AG04450 (cell line): ENCODE results near the gene CPZ. TPM values are rescaled to one million over a fixed set of nuclear protein-coding genes. Genes with fewer than 3 reads are reported as not detected.

Source experiments
- CTCF ChIA-PET: fragments of 300-600, 350-600 bp; formaldehyde crosslinking; extraction: SDS; loops from one replicate; lab custom pipeline; 2022; ENCODE audit warnings: antibody characterized with exemption, inconsistent platforms; lab: Charles Lee
- POLR2A ChIA-PET: fragments of 350-600 bp; formaldehyde crosslinking; extraction: SDS; loops from one replicate; lab custom pipeline; 2021; ENCODE audit warnings: antibody characterized with exemption, inconsistent platforms; lab: Yijun Ruan, JAX
- DNase-seq: peaks from one replicate; pipeline ENCODE4 v3.0.0-alpha.2; 2011; ENCODE audit warnings: low read depth, low spot score
- H3K27ac ChIP-seq: one replicate; pipeline ENCODE4 v1.5.1; 2012; ENCODE audit warnings: low read depth, low read length, control low read depth
- H3K27me3 ChIP-seq: one replicate; pipeline ENCODE4 v1.6.0; 2012; ENCODE audit warnings: low read length; ENCODE audit not compliant: control insufficient read depth, insufficient read depth
- H3K4me3 ChIP-seq: 2 replicates; pipeline ENCODE4 v1.5.1; 2011; ENCODE audit warnings: mild to moderate bottlenecking, low read depth, low read length, control low read depth
- H3K9me3 ChIP-seq: 2 replicates; pipeline ENCODE4 v1.5.1; 2012; ENCODE audit warnings: low read length; ENCODE audit not compliant: control insufficient read depth, insufficient read depth
- polyA plus RNA-seq: library from polyadenylated mRNA; depleted of rRNA; stranded (reverse); fragments of >200 nt; gene quantifications from 2 replicates; pipeline ENCODE4 v1.2.3, GENCODE V29; 2011
- TF ChIP-seq, protein P1 (sequence below): IDR thresholded peaks from 2 replicates; pipeline ENCODE4 v1.5.1; 2011; ENCODE audit warnings: low read depth, low read length, control low read depth, inconsistent platforms

The CPZ gene
- polyA plus RNA-seq, 1 experiment: 6.4 TPM

DNA sequence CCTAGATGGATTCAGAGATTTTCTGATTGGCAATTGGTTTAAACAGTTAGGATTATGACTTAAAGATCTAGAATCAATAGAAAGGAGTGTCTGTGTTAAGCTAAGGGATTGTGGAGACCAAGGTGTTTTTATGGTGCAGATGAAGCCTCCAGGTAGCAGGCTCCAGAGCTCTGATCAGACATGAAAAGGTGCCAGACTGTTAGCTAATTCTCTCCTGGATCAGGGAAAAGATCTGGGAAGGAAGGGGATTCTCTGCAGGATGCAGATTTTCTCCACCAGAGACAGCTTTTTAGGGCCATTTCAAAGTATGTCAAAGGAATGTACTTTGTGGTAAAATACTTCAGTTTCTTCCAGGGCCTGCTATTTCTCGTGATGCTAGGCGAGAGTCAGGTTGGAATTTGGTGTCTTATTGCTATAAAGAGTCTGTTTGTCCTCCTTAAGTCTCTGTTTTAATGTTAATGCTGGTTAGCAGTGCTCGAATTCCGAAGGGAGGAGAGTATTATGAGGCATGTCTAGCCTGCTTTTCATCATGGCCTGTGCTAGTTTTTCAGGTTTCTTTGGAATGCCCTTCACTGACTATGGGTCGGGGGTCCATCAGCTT, 24.4 kb upstream of the CPZ start:
- no peak for DNase-seq
- Histone ChIP-seq H3K4me3 (no peak overlapping the region), H3K27ac (no peak overlapping the region), H3K9me3 (no peaks in the 10 kb centered on the region), H3K27me3 (peaks cover 5% of the 10 kb centered on the region)
- POLR2A ChIA-PET: no interaction called here
- TF ChIP-seq, protein P1, sequence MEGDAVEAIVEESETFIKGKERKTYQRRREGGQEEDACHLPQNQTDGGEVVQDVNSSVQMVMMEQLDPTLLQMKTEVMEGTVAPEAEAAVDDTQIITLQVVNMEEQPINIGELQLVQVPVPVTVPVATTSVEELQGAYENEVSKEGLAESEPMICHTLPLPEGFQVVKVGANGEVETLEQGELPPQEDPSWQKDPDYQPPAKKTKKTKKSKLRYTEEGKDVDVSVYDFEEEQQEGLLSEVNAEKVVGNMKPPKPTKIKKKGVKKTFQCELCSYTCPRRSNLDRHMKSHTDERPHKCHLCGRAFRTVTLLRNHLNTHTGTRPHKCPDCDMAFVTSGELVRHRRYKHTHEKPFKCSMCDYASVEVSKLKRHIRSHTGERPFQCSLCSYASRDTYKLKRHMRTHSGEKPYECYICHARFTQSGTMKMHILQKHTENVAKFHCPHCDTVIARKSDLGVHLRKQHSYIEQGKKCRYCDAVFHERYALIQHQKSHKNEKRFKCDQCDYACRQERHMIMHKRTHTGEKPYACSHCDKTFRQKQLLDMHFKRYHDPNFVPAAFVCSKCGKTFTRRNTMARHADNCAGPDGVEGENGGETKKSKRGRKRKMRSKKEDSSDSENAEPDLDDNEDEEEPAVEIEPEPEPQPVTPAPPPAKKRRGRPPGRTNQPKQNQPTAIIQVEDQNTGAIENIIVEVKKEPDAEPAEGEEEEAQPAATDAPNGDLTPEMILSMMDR: no peak
- CTCF ChIA-PET: no interaction called here

DNA sequence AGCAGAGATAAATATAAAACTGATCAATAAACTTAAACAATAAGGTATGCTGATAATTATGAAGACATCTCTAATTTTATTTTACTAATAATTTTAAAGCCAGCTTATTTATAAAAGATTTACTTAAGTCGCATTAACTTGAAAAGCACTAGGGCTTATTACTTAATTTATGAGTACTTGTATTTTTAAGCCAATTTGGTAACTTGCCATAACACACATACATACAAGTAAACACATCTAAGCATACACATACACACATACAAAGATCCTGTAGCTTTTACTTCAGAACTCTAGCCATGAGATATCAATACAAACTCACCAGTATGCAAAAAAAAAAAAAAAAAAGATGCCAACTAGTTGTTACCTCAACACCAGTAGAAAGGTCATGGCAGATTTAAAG, 22.4 kb upstream of the CPZ start:
- H3K9me3 ChIP-seq: no peaks in the 10 kb centered on the region
- H3K27ac ChIP-seq: no peak overlapping the region
- DNase-seq: no peak
- POLR2A ChIA-PET: no interaction called here
- no peak overlapping the region for H3K4me3 ChIP-seq
- H3K27me3 ChIP-seq: peaks cover 5% of the 10 kb centered on the region
- TF ChIP-seq, protein P1: no peak
- CTCF ChIA-PET: interaction anchor here (0.6 kb wide), 1 partner anchor 89 kb away, joined by 7 read pairs; no protein-coding TSS in a partner anchor

DNA sequence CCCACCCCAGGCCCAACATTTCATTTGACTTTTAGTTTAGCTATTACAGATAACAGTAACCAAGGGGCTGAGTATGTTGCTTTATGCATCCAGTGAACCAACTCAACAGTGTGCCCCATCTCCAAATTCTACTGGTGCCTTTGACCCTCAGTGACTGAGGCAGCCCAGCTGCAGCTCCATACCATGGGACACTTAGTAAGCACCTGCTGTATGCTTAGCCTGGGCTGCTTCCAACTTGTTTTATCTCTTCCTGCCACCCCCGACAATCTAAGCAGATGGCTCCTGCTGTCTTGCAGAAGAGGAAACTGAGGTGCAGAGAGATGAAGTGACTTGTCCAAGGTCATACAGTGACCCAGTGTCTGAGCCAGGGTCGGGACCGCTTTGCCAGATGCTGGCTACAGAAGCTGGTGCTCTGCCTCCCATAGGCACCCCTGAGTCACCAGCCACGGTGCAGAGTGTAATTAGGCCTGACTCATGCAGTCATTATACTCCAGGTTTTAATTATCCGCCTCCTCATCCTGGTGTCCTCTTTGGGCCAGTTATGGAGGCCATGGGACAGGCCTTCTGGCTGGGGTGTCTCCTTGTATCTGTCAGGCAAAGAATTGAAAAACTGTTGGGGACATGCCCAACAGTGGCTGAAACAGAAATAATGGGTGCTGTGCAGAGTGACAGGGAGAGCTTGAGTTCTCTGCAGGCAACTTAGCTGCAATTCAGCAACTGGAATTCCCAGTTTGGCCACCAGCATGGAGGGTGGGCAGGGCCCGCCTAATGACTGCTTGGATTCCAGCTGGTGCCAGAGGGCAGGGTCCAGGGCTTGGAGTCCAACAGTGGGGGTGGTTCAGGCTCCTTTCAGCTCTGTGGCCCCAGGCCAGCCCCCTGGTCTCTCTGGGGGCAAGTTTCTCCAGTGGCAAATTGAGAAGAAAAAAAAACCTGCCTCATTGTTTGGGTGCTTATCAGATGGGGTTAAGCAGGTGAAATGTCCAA, 20.6 kb upstream of the CPZ start:
- no peak overlapping the region for H3K4me3 ChIP-seq
- peaks cover 8% of the 10 kb centered on the region for H3K27me3 ChIP-seq
- CTCF ChIA-PET: no interaction called here
- no peak for DNase-seq
- POLR2A ChIA-PET: no interaction called here
- TF ChIP-seq, protein P1: no peak
- no peaks in the 10 kb centered on the region for H3K9me3 ChIP-seq
- H3K27ac ChIP-seq: no peak overlapping the region

DNA sequence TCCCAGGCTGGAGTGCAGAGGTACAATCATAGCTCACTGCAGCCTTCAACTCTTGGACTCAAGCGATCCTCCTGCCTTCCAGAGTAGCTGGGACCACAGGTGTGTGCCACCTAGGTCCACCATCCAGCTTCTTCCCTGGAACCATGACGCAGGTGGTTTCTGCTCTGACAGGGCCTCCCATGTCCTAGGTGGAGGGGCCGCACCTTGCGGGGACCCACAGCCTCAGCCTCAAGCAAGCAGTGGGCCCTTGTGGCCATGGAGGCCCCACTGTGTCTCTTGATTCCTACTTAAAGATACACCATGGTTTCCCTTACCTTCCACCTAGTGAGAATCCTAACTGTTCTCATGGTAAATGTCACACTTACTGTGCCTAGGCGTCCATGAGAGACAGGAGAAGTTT, 19.3 kb upstream of the CPZ start:
- POLR2A ChIA-PET: no interaction called here
- peaks cover 8% of the 10 kb centered on the region for H3K27me3 ChIP-seq
- CTCF ChIA-PET: no interaction called here
- no peaks in the 10 kb centered on the region for H3K9me3 ChIP-seq
- H3K27ac ChIP-seq: no peak overlapping the region
- TF ChIP-seq, protein P1: no peak
- no peak for DNase-seq
- H3K4me3 ChIP-seq: no peak overlapping the region
